GM12891 (cell line): ENCODE results near the gene NRDC.
A peak's percentile ranks its signal among the peaks of the same experiment; 100 is the strongest.
"Not testable (repeated sequence)": the region's sequence is repeated elsewhere in the genome, so short reads cannot be mapped to it uniquely, and the experiment has no call there.

Experiments
- DNase-seq: peaks from one replicate; pipeline ENCODE4 v3.0.0; 2011; ENCODE audit warnings: low spot score; ENCODE audit not compliant: insufficient read length
- FAIRE-seq: peaks from 2 replicates; lab custom pipeline; 2011; peaks lifted over from hg19 to GRCh38; lab: Jason Lieb, UNC
- PAX5 ChIP-seq: IDR thresholded peaks from 2 replicates; pipeline ENCODE4 v1.6.1; 2011; ENCODE audit warnings: low read length, moderate library complexity, mild to moderate bottlenecking; ENCODE audit not compliant: insufficient read depth, severe bottlenecking
- POLR2A ChIP-seq: IDR thresholded peaks from 2 replicates; pipeline ENCODE4 v1.6.1; 2011; ENCODE audit warnings: low read depth, low read length, control low read depth
- POLR2AphosphoS5 ChIP-seq: IDR thresholded peaks from 2 replicates; pipeline ENCODE4 v1.6.1; 2011; ENCODE audit warnings: low read depth, low read length, control low read depth
- POU2F2 ChIP-seq: IDR thresholded peaks from 2 replicates; pipeline ENCODE4 v1.6.1; 2011; ENCODE audit warnings: low read depth, mild to moderate bottlenecking, control low read depth, low read length, moderate library complexity
- SPI1 ChIP-seq: IDR thresholded peaks from 2 replicates; pipeline ENCODE4 v1.6.1; 2011; ENCODE audit warnings: low read depth, low read length, control low read depth
- TAF1 ChIP-seq: IDR thresholded peaks from 2 replicates; pipeline ENCODE4 v1.6.1; 2011; ENCODE audit warnings: low read depth, low read length, control low read depth

Gene NRDC

DNA sequence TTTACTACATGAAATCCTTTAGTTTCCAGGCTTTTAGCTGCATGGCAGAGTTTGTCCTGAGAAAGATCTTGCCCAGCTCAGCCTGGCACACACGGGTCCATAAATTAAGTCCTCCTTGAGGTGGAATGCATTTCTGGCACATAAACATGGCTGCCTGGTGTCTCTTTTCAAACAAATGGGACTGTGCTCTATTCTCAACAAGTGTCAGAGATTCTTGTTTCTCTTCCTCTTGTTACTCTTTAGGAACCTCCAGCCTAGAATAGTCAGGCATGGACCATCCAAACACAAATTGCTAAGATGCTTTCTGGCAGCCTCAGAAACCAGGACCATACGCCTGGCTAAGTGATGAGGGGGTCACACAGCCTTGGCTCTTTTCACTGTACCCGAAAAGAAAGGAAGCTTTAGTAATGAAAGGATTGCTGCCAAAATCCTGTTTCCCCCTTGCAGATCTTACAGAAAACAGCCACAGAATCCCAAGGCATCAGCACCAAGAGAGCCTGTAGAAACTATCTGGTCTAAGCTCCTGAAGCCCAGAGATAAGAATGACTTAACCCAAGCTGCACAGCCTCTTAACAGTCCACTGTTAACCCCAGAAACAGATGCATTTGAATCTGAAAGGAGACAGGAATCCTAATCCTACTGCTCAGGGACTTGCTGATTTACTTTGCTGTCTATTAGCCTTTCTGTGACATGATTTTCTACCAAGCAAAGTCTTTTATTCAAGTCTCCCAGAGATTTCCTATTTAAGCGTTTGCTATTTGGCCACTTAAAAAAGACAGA lies 31.9 kb upstream of the NRDC start:
- FAIRE-seq, result no peak
- TF ChIP-seq PAX5 (no peak), POLR2A (no peak), POLR2AphosphoS5 (no peak), TAF1 (no peak), SPI1 (no peak)

DNA sequence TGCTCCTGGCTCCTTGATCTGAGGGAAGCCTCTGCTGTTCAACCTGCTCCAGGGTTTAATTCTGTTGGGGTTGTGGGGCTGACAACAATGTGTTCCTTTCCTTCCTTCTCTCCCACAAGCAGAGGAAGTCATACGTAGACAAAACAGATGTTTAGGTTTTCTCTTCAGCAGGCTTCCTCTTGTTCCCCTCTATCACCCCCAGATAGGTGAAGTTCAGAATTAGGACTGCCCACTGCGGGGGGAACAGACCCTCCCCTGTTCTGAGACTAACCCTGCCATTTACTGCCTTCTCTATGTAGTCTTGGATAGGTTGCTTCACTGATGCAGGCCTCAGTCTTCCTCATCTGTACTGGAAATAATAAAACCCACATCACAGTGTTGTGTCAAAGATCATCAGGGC lies 30.0 kb upstream of the NRDC start:
- TF ChIP-seq POLR2AphosphoS5, result no peak
- no peak for TF ChIP-seq TAF1
- TF ChIP-seq PAX5, result no peak
- no peak for TF ChIP-seq POU2F2
- FAIRE-seq (no peak), DNase-seq (no peak)

More for the DNA sequence above, 31.9 kb upstream of the NRDC start:
- no peak for DNase-seq

DNA sequence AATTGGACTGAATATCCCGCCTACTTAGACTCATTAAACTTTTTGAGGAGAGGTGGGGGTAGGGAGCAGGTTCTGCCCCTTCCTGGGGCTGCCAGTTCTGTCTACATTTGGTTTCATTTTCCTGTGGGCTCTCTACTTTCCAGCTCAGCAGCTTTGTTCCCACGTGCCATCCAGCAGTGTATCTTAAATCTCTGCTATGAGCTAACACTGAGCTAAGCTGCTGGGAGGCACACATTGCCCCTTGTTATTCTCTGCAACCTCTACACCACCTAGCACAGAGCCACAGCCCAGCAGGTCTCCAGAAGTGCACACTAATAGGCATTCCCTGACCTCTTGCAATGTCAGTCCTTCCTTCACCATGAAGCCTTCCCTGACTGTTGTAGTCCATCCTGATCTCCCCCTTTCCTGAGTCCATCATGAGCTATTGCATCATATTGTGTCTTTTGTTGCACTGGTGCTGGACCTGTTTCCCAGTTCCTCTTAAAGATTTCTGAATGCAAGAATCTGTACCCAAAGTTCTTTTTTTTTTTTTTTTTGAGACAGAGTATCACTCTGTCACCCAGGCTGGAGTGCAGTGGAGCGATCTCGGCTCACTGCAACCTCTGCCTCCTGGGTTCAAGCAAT lies 28.7 kb upstream of the NRDC start:
- FAIRE-seq (no peak), DNase-seq (no peak)
- TF ChIP-seq POLR2AphosphoS5, result no peak
- no peak for TF ChIP-seq POU2F2
- TF ChIP-seq SPI1, result peak; percentile 59; the same call in 1 of the 2 replicates

DNA sequence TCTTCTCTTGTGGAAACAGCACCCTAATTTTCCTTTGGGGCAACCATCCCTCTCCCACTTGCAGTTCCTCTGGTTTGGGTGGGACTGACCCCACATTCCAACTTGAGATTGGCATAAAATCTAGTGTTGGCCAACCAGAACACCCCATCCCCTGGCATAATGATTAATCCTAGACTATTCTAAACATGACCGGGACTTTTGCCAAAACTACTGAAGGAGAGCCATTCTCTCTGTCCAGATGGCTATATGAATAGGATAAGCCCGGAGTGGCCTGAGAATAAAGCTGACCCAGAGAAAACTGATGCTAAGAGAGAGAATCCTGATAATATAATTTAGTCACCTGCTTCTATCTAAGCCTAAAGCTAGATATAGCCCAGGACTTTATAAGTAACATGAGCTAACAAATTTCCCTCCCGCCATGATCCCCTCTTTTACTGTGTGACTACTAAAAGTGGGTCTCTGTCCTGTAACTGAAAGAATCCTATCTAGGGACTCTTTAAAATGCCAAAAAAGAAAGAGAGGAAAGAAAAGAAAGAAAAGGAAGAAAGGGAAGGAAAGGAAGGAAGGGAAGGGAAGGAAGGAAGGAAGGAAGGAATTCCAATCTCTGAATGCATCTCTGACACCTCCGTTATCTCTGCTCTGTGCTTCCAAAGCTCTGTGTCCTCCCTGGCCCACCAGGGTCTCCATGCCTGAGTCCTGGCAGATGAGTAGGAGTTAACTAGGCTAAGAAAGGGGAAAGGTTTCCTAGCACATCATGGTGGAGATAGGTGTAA lies 28.0 kb upstream of the NRDC start:
- no peak for TF ChIP-seq POU2F2
- no peak for TF ChIP-seq PAX5
- no peak for TF ChIP-seq TAF1
- no peak for TF ChIP-seq POLR2AphosphoS5
- no peak for TF ChIP-seq SPI1
- TF ChIP-seq POLR2A, result no peak
- DNase-seq (no peak), FAIRE-seq (no peak)

DNA sequence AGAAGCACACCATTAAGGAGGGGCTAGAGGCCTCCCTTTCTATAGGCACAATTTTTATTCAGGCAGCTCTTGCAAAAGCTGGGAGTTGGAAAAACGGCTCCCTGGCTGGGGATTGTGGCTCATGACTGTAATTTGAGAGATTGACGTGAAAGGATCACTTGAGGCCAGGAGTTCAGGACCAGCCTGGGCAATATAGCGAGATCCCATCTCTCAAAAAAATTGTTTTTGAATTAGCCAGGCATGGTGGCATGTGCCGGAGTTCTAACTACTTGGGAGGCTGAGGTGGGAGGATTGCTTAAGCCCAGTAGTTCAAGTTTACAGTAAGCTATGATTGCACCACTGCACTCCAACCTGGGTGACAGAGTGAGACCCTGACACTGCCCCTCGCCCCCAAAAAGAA lies 23.9 kb upstream of the NRDC start:
- no peak for DNase-seq
- no peak for FAIRE-seq
- TF ChIP-seq TAF1 (no peak), POU2F2 (no peak), POLR2A (no peak), PAX5 (no peak), POLR2AphosphoS5 (no peak), SPI1 (no peak)

DNA sequence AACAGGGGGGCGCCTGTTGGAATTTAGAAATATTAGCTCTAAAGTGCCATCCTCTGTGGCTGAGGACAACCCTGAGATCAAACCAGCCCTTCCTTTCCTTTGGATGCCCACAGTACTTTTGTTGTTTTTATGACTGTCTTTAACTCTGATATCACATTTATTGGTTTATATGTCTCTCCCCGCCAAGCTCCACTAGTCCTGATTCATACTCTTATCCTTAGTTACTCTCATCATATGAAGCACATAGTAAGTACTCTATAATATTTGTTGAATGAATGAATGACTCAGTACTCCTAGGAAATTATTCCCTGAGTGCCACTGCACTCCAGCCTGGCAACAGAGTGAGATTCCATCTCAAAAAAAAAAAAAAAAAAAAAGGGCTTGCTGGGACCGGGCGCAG lies 22.6 kb upstream of the NRDC start:
- DNase-seq (no peak), FAIRE-seq (no peak)
- TF ChIP-seq SPI1, result no peak
- TF ChIP-seq PAX5, result no peak
- TF ChIP-seq POLR2A, result no peak
- no peak for TF ChIP-seq TAF1
- TF ChIP-seq POU2F2, result no peak
- TF ChIP-seq POLR2AphosphoS5, result no peak

DNA sequence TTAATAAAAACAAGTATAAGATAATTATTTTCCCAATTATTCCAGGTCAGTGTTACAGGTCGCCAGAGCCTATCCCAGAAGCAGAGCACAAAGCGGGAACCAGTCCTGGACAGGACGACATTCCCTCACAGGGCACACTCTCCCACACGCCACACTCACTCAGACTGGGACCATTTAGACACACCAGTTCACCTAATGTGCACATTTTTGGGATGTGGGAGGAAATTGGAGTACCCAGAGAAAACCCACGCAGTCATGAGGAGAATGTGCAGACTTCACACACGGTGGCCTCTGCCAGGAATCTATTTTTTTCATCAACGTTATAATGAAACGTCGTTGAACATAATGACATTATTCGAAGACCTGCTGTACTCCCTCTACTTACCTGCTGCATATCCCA lies 20.5 kb upstream of the NRDC start:
- DNase-seq (no peak), FAIRE-seq (no peak)
- TF ChIP-seq POLR2AphosphoS5 (no peak), TAF1 (no peak), POLR2A (no peak), POU2F2 (no peak), PAX5 (no peak), SPI1 (no peak)

DNA sequence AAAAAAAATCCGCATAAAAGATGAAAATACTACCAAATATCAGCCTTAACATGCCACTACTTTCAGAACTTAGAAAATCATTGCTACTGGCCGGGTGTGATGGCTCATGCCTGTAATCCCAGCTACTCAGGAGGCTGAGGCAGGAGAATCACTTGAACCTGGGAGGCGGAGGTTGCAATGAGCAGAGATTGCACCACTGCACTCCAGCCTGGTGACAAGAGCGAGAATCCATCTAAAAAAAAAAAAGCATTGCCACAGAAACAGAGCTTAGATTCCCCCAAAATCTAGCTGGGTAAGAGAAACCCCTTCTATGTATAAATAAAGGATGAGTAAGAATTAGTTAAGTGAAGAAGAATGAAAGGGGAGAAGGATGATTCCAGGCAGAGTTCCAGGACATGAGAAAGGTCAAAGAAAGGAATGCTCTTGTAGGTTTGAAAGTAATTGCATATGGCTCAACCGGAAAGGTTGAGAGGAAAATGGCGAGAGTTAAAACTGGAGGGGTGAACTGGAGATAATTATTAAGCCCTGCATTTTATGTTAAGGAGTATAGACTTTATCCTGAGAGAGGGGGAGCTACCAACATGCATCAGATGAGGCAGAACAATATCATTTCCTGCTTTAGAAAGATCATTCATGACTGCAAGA lies 19.7 kb upstream of the NRDC start:
- TF ChIP-seq PAX5, result no peak
- TF ChIP-seq TAF1, result no peak
- no peak for TF ChIP-seq POLR2A
- TF ChIP-seq POU2F2, result no peak
- TF ChIP-seq SPI1, result no peak
- TF ChIP-seq POLR2AphosphoS5, result no peak
- DNase-seq (no peak), FAIRE-seq (no peak)

DNA sequence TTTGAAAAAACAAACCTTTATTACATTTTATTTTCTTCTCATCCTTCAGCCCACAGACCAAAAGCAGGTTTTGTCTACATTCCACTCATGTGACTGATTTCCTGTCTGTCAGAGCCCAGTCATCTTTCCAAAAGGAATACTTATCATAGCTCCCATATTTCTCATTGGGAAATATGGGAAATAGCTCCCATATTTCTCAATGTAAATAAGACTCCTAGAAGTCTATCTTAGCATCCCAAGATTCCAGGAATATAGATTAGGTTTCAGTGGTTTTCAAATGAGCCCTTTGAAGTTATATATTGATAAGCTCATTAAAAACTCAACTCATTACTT lies 19.1 kb upstream of the NRDC start:
- TF ChIP-seq POLR2AphosphoS5, result no peak
- TF ChIP-seq TAF1, result no peak
- no peak for TF ChIP-seq POLR2A
- TF ChIP-seq SPI1, result no peak
- no peak for TF ChIP-seq POU2F2
- TF ChIP-seq PAX5, result no peak
- FAIRE-seq (no peak), DNase-seq (no peak)

DNA sequence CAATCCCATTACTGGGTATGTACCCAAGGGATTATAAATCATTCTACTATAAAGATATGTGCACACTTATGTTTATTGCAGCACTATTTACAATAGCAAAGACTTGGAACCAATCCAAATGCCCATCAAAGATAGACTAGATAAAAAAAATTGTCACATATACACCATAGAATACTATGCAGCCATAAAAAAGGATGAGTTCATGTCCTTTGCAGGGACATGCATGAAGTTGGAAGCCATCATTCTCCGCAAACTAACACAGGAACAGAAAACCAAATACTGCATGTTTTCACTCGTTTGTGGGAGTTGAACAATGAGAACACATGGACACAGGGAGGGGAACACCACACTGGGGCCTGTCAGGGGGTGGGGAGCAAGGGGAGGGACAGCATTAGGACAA lies 16.2 kb upstream of the NRDC start:
- not testable (repeated sequence) for DNase-seq, FAIRE-seq
